H9 (cell line): Measurements from ENCODE around the gene TMPRSS9. TPM values are rescaled to one million over a fixed set of nuclear protein-coding genes. Genes with fewer than 3 reads are reported as not detected.

ENCODE experiments used
- DNase-seq: peaks from one replicate; pipeline ENCODE4 v3.0.0-alpha.2; 2017
- H2AFZ ChIP-seq: one replicate; pipeline ENCODE4 v1.6.1; 2013; ENCODE audit warnings: mild to moderate bottlenecking, low read length, control low read depth, moderate library complexity
- H2AK5ac ChIP-seq: 2 replicates; pipeline ENCODE4 v1.6.1; 2013; ENCODE audit warnings: low read length, control low read depth, mixed read lengths; ENCODE audit not compliant: insufficient read length
- H2BK120ac ChIP-seq: one replicate; pipeline ENCODE4 v1.6.1; 2013; ENCODE audit warnings: low read depth, mild to moderate bottlenecking, low read length, control low read depth, inconsistent platforms; ENCODE audit not compliant: poor library complexity, severe bottlenecking
- H2BK12ac ChIP-seq: 2 replicates; pipeline ENCODE4 v1.6.1; 2013; ENCODE audit warnings: low read length, control low read depth, mixed read lengths, low read depth; ENCODE audit not compliant: insufficient read length
- H2BK15ac ChIP-seq: 2 replicates; pipeline ENCODE4 v1.6.1; 2013; ENCODE audit warnings: low read depth, low read length, control low read depth
- H2BK20ac ChIP-seq: one replicate; pipeline ENCODE4 v1.6.1; 2013; ENCODE audit warnings: low read depth, mild to moderate bottlenecking, low read length, control low read depth, inconsistent platforms; ENCODE audit not compliant: poor library complexity, severe bottlenecking
- H2BK5ac ChIP-seq: 2 replicates; pipeline ENCODE4 v1.6.1; 2013; ENCODE audit warnings: low read length, control low read depth, mixed read lengths; ENCODE audit not compliant: insufficient read length
- H3K14ac ChIP-seq: 2 replicates; pipeline ENCODE4 v1.6.1; 2013; ENCODE audit warnings: low read length, control low read depth; ENCODE audit not compliant: insufficient read depth
- H3K18ac ChIP-seq: 2 replicates; pipeline ENCODE4 v1.6.1; 2013; ENCODE audit warnings: low read depth, mild to moderate bottlenecking, mixed read lengths, low read length, control low read depth; ENCODE audit not compliant: insufficient read length
- H3K23ac ChIP-seq: 2 replicates; pipeline ENCODE4 v1.6.1; 2013; ENCODE audit warnings: low read length, control low read depth, mixed read lengths, low read depth; ENCODE audit not compliant: insufficient read length
- H3K23me2 ChIP-seq: 2 replicates; pipeline ENCODE4 v1.6.1; 2013; ENCODE audit warnings: low read depth, mild to moderate bottlenecking, mixed read lengths, low read length, control low read depth; ENCODE audit not compliant: insufficient read length, poor library complexity, severe bottlenecking
- H3K27ac ChIP-seq: 2 replicates; pipeline ENCODE4 v1.5.1; 2013; ENCODE audit warnings: low read length, control low read depth, mixed read lengths, low read depth; ENCODE audit not compliant: insufficient read length
- H3K27me3 ChIP-seq: 2 replicates; pipeline ENCODE4 v1.6.1; 2013; ENCODE audit warnings: low read length, control low read depth, inconsistent platforms; ENCODE audit not compliant: insufficient read depth
- H3K4ac ChIP-seq: 2 replicates; pipeline ENCODE4 v1.6.1; 2013; ENCODE audit warnings: low read depth, mild to moderate bottlenecking, control low read depth, inconsistent platforms, low read length, moderate library complexity
- H3K4me1 ChIP-seq: 2 replicates; pipeline ENCODE4 v1.6.1; 2013; ENCODE audit warnings: low read length, control low read depth, inconsistent platforms; ENCODE audit not compliant: insufficient read depth
- H3K4me2 ChIP-seq: 2 replicates; pipeline ENCODE4 v1.6.1; 2013; ENCODE audit warnings: low read length, control low read depth, mixed read lengths; ENCODE audit not compliant: insufficient read length, insufficient read depth
- H3K56ac ChIP-seq: 2 replicates; pipeline ENCODE4 v1.6.1; 2013; ENCODE audit warnings: low read depth, mild to moderate bottlenecking, mixed read lengths, low read length, control low read depth; ENCODE audit not compliant: insufficient read length
- H3K79me1 ChIP-seq: 2 replicates; pipeline ENCODE4 v1.6.1; 2013; ENCODE audit warnings: low read depth, mild to moderate bottlenecking, moderate library complexity, low read length, control low read depth, inconsistent platforms; ENCODE audit not compliant: insufficient read depth, poor library complexity, severe bottlenecking
- H3K79me2 ChIP-seq: 2 replicates; pipeline ENCODE4 v1.6.1; 2013; ENCODE audit warnings: low read length, control low read depth, inconsistent platforms; ENCODE audit not compliant: insufficient read depth
- H3K9ac ChIP-seq: 2 replicates; pipeline ENCODE4 v1.6.1; 2013; ENCODE audit warnings: low read length, control low read depth, mixed read lengths; ENCODE audit not compliant: insufficient read length; ENCODE audit errors: extremely low read depth
- H3K9me3 ChIP-seq: one replicate; pipeline ENCODE4 v1.6.1; 2013; ENCODE audit warnings: low read depth, low read length, inconsistent platforms; ENCODE audit not compliant: control insufficient read depth
- H3T11ph ChIP-seq: one replicate; pipeline ENCODE4 v1.6.1; 2013; ENCODE audit warnings: mild to moderate bottlenecking, low read length, control low read depth, inconsistent platforms
- H4K20me1 ChIP-seq: one replicate; pipeline ENCODE4 v1.6.1; 2013; ENCODE audit not compliant: control insufficient read depth, insufficient read length, insufficient read depth
- H4K5ac ChIP-seq: 2 replicates; pipeline ENCODE4 v1.6.1; 2013; ENCODE audit warnings: low read depth, mild to moderate bottlenecking, mixed read lengths, low read length, control low read depth; ENCODE audit not compliant: insufficient read length
- H4K8ac ChIP-seq: replicated peaks from 2 replicates; pipeline ENCODE4 v1.6.1; 2013; ENCODE audit warnings: low read length, control low read depth, mixed read lengths, low read depth; ENCODE audit not compliant: insufficient read length
- H4K91ac ChIP-seq: 2 replicates; pipeline ENCODE4 v1.6.1; 2013; ENCODE audit warnings: low read depth, mild to moderate bottlenecking, moderate library complexity, mixed read lengths, low read length, control low read depth; ENCODE audit not compliant: insufficient read length
- H3K27ac Mint-ChIP-seq, 3 experiments: 2 replicates in 2 of 3; 3 replicates in 1 of 3; pipeline ENCODE4 v1.8.0; 2020 to 2021; ENCODE audit warnings: mixed read lengths in 3 of 3, mild to moderate bottlenecking in 1 of 3, moderate library complexity in 1 of 3
- H3K27me3 Mint-ChIP-seq: 2 replicates; pipeline ENCODE4 v1.8.0; 2021; ENCODE audit warnings: low read depth, mild to moderate bottlenecking, moderate library complexity, mixed read lengths
- H3K36me3 Mint-ChIP-seq, 3 experiments: 2 replicates in 2 of 3; 3 replicates in 1 of 3; pipeline ENCODE4 v1.8.0; 2020 to 2021; ENCODE audit warnings: low read depth in 3 of 3, mixed read lengths in 3 of 3; ENCODE audit not compliant: insufficient read depth in 1 of 3
- H3K4me1 Mint-ChIP-seq, 2 experiments: 2 replicates each; pipeline ENCODE4 v1.8.0; 2020; ENCODE audit warnings: mixed read lengths in 2 of 2
- H3K4me3 Mint-ChIP-seq, 2 experiments: 2 replicates in 1 of 2; 3 replicates in 1 of 2; pipeline ENCODE4 v1.8.0; 2020 to 2021; ENCODE audit warnings: mild to moderate bottlenecking in 2 of 2, mixed read lengths in 2 of 2, moderate library complexity in 1 of 2
- H3K9me3 Mint-ChIP-seq, 2 experiments: 2 replicates in 1 of 2; 3 replicates in 1 of 2; pipeline ENCODE4 v1.8.0; 2020; ENCODE audit warnings: mild to moderate bottlenecking in 2 of 2, mixed read lengths in 2 of 2, moderate library complexity in 1 of 2
- CTCF ChIP-seq: fragments of 200-600 bp; sonication (generic); conservative IDR thresholded peaks from 3 replicates; pipeline ENCODE4 v1.8.0; 2021; ENCODE audit warnings: antibody characterized with exemption, mild to moderate bottlenecking
- WGBS: extraction: QIAGEN DNeasy Blood & Tissue Kit; methylation state at CpG from one replicate; pipeline ENCODE4 v1.1.7; 2013; ENCODE audit warnings: missing lambda C conversion rate, low lambda C conversion rate, mixed read lengths; ENCODE audit not compliant: insufficient read length; ENCODE audit errors: extremely low coverage; 5-methylcytosine and 5-hydroxymethylcytosine counted together
- total RNA-seq: library from RNA; stranded (reverse); gene quantifications from 2 replicates; pipeline ENCODE4 v1.2.1, GENCODE V29; 2021

Gene TMPRSS9
- total RNA-seq, 1 experiment from 2014 or later, result 0.24 TPM

DNA sequence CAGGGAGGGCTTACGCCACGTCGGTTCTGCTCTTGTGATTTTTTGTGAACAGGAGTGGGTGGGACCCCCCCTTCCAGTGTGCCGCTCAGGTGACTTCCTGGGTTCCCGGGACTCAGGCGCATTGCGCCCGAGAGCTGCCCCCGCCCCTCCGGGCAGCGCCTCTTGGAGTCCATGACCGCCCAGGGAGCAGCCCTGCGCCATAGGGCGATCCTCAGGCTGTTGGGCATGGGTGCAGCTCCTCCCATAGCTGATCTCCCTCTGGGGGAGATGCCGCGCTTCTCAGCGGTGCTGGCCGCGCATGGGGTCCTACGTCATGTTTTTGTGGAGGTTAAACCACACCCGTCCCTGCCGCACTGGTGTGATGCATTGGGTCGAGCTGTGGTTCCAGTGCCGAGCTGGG, 7.9 kb upstream of the TMPRSS9 start:
- Histone ChIP-seq H2BK5ac (no peak overlapping the region), H2AK5ac (no peak overlapping the region), H4K8ac (no peak overlapping the region), H4K91ac (no peak overlapping the region), H3K4me1 (no peaks in the 10 kb centered on the region), H3K9me3 (no peaks in the 10 kb centered on the region), H2AFZ (no peak overlapping the region), H3T11ph (no peak overlapping the region), H3K9ac (no peak overlapping the region), H3K4ac (no peak overlapping the region), H3K56ac (no peak overlapping the region), H3K4me2 (no peak overlapping the region), H3K14ac (no peak overlapping the region), H2BK12ac (no peak overlapping the region), H4K5ac (no peak overlapping the region), H4K20me1 (no peaks in the 10 kb centered on the region), H3K27me3 (no peaks in the 10 kb centered on the region), H2BK15ac (no peak overlapping the region), H3K27ac (no peak overlapping the region), H3K23me2 (no peaks in the 10 kb centered on the region), H3K18ac (no peak overlapping the region), H3K23ac (no peak overlapping the region), H2BK20ac (no peak overlapping the region), H3K79me2 (no peaks in the 10 kb centered on the region), H3K79me1 (no peaks in the 10 kb centered on the region), H2BK120ac (no peak overlapping the region)
- H3K4me3 Mint-ChIP-seq, result no peak overlapping the region
- H3K27me3 Mint-ChIP-seq, result no peaks in the 10 kb centered on the region
- no CpG with 5 or more reads among the region's 24 CpGs for WGBS
- no peaks in the 10 kb centered on the region for H3K9me3 Mint-ChIP-seq
- no peak overlapping the region for H3K27ac Mint-ChIP-seq
- no peak for DNase-seq
- H3K4me1 Mint-ChIP-seq, result no peaks in the 10 kb centered on the region
- no peak for TF ChIP-seq CTCF
- H3K36me3 Mint-ChIP-seq, result peaks cover 0 to 2% (median 0%) of the 10 kb centered on the region in 3 experiments; a peak in 1 of 7 replicates
